Measurements from ENCODE around the gene ELAC2.

The ELAC2 gene

DNA sequence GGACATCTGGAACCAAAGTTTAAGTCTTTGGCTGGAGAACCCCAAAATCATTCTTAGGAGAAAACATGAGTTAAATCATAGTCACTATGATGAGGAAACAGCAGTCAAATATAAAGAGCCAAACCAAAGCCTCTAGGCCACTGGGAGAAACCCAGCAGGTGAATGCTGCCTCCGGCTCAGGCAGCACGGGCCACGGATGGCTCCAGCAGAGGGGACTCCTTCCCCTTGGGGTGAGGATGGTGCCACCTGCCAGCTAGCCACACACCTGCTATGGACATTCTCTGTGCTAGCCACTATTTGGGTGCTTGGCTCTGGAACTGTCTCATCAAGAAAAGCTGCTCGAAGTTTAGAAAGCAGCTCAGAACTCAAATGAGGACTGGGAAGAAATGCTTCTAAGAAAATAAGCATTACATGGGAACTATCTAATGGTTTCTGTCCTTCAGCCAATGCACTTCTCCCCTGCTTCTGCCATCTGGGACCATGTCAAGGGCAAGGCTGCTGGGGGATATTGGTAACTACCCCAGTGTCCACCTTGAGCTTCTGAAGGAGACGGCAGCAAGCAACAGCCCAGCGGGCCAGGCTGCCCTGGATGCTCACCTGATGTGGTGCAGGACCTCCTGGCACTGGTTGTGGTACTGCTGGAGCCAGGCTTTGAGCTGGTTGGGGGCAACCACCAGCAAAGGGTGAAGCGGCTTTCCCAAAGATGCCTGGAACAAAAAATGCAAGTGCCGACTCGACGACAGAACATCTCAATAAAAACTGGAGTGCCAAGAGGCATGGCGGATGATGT lies 22.5 kb downstream of the ELAC2 start:
- no peaks in the 10 kb centered on the region for H3K79me2 ChIP-seq (ENCODE audit: insufficient read depth, low read depth)
- H3K4me1 ChIP-seq (ENCODE audit: low read depth, poor library complexity, severe bottlenecking) = no peaks in the 10 kb centered on the region
- no peak overlapping the region for H3K9ac ChIP-seq
- no peak overlapping the region for H3K27ac ChIP-seq
- H3K4me3 ChIP-seq (IDR thresholded peaks at IDR 0.05; ENCODE audit: insufficient read depth, low read depth, low read length) = no peak overlapping the region
- TF ChIP-seq, protein P1, sequence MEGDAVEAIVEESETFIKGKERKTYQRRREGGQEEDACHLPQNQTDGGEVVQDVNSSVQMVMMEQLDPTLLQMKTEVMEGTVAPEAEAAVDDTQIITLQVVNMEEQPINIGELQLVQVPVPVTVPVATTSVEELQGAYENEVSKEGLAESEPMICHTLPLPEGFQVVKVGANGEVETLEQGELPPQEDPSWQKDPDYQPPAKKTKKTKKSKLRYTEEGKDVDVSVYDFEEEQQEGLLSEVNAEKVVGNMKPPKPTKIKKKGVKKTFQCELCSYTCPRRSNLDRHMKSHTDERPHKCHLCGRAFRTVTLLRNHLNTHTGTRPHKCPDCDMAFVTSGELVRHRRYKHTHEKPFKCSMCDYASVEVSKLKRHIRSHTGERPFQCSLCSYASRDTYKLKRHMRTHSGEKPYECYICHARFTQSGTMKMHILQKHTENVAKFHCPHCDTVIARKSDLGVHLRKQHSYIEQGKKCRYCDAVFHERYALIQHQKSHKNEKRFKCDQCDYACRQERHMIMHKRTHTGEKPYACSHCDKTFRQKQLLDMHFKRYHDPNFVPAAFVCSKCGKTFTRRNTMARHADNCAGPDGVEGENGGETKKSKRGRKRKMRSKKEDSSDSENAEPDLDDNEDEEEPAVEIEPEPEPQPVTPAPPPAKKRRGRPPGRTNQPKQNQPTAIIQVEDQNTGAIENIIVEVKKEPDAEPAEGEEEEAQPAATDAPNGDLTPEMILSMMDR (conservative IDR thresholded peaks at IDR 0.05; ENCODE audit: low read depth, low read length) = no peak
- no peaks in the 10 kb centered on the region for H3K27me3 ChIP-seq (ENCODE audit: insufficient read depth, low read depth)
- no peak overlapping the region for H2AFZ ChIP-seq (ENCODE audit: low read depth)
- H3K36me3 ChIP-seq (ENCODE audit: insufficient read depth) = no peaks in the 10 kb centered on the region
- no peaks in the 10 kb centered on the region for H4K20me1 ChIP-seq (ENCODE audit: insufficient read depth)
- no peak overlapping the region for H3K4me2 ChIP-seq

DNA sequence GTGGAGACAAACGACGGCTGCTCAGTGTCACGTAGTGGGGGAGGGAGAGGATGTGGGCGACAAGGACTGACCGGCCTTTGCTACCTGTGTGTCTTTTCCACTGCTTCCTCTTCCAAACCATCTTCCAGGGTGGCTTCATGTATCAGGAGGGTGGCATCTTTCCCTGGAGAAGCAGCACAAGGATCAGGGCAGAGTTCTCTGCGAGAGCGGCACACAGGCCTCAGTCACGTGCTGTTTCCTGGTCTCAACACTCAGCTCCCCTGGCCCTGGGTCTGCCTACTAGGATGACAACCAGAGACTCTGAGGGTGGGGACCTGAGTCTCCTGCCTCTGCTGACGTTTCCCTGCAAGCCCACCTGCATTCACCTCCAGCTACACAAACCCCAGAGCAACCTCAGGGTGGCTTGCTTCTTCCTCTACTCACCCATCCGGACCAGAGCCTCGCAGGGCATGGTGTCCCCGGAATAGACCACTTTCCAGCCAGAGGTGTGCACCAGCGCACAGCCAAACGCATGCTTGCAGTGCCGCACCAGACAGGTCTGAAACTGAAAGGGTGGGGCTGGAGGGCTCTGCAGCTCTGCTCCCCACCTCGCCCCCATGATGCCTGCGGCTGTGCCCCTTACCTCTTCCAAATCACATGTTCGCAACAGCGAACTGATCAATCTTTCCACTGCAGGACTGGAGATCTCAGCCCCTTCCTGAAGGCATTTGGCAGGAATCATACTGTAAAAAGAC lies 23.3 kb downstream of the ELAC2 start:
- Histone ChIP-seq H3K27ac (no peak overlapping the region), H3K9ac (no peak overlapping the region), H3K36me3 (ENCODE audit: insufficient read depth) (no peaks in the 10 kb centered on the region), H3K27me3 (ENCODE audit: insufficient read depth, low read depth) (no peaks in the 10 kb centered on the region), H3K79me2 (ENCODE audit: insufficient read depth, low read depth) (no peaks in the 10 kb centered on the region), H3K4me3 (IDR thresholded peaks at IDR 0.05; ENCODE audit: insufficient read depth, low read depth, low read length) (no peak overlapping the region), H4K20me1 (ENCODE audit: insufficient read depth) (no peaks in the 10 kb centered on the region), H2AFZ (ENCODE audit: low read depth) (no peak overlapping the region), H3K4me2 (no peak overlapping the region), H3K4me1 (ENCODE audit: low read depth, poor library complexity, severe bottlenecking) (no peaks in the 10 kb centered on the region)
- TF ChIP-seq, protein P1 (conservative IDR thresholded peaks at IDR 0.05; ENCODE audit: low read depth, low read length) = no peak

DNA sequence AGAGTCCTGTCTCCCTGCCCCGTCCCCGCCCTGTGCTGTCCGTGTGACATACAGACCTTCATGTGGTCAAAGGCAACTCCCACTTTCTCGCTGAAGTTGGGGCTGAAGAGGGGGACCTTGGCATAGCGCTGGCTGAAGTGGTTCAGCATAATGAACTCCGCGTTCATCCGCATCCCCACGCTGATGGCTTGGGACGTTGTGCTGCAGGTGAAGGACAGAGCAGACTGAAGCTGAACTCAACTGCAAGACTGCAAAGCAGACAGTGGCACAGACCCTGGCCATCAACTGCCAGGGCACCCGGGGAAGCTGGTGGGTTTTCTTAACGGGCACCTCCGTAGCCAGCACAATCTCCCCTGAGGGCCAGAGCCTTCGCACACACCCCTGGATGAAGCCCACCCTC lies 24.2 kb downstream of the ELAC2 start:
- H3K27me3 ChIP-seq (ENCODE audit: insufficient read depth, low read depth) = no peaks in the 10 kb centered on the region
- H3K79me2 ChIP-seq (ENCODE audit: insufficient read depth, low read depth) = no peaks in the 10 kb centered on the region
- no peaks in the 10 kb centered on the region for H3K4me1 ChIP-seq (ENCODE audit: low read depth, poor library complexity, severe bottlenecking)
- no peak overlapping the region for H3K27ac ChIP-seq
- H3K4me2 ChIP-seq = no peak overlapping the region
- H4K20me1 ChIP-seq (ENCODE audit: insufficient read depth) = no peaks in the 10 kb centered on the region
- H2AFZ ChIP-seq (ENCODE audit: low read depth) = no peak overlapping the region
- TF ChIP-seq, protein P1 (conservative IDR thresholded peaks at IDR 0.05; ENCODE audit: low read depth, low read length) = no peak
- no peak overlapping the region for H3K4me3 ChIP-seq (IDR thresholded peaks at IDR 0.05; ENCODE audit: insufficient read depth, low read depth, low read length)
- H3K9ac ChIP-seq = no peak overlapping the region
- H3K36me3 ChIP-seq (ENCODE audit: insufficient read depth) = no peaks in the 10 kb centered on the region

DNA sequence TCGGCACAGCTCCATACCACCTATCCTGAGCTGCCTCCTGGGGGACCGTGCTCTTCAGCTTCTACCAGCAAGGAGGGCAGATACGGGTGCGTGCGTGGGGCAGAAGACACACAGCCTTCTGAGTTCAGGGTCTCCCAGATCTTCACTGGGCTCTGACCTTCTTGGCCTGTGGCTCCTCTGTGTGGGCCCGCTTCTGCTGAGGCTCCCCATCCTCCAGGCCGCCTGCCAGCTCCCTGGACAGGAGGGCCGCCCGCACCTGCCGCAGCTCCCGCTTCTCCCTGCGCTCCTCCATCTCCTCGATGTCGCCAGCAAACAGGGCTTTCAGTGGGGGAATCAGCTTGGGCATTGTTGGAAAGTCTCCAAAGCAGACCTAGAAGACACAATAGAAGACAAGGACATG lies 25.2 kb downstream of the ELAC2 start:
- TF ChIP-seq, protein P1 (conservative IDR thresholded peaks at IDR 0.05; ENCODE audit: low read depth, low read length) = no peak
- Histone ChIP-seq H3K27me3 (ENCODE audit: insufficient read depth, low read depth) (no peaks in the 10 kb centered on the region), H4K20me1 (ENCODE audit: insufficient read depth) (no peaks in the 10 kb centered on the region), H3K4me1 (ENCODE audit: low read depth, poor library complexity, severe bottlenecking) (no peaks in the 10 kb centered on the region), H3K36me3 (ENCODE audit: insufficient read depth) (no peaks in the 10 kb centered on the region), H3K4me2 (no peak overlapping the region), H3K27ac (no peak overlapping the region), H3K79me2 (ENCODE audit: insufficient read depth, low read depth) (no peaks in the 10 kb centered on the region), H2AFZ (ENCODE audit: low read depth) (no peak overlapping the region), H3K9ac (no peak overlapping the region), H3K4me3 (IDR thresholded peaks at IDR 0.05; ENCODE audit: insufficient read depth, low read depth, low read length) (no peak overlapping the region)

All from KMS-11 (cell line).